GM21717 (cell line): Measurements from ENCODE around the gene EIF4E1B.

Experiments used
- ATAC-seq: cut with Tn5 transposase; IDR thresholded peaks from one replicate; pipeline ENCODE4 v1.9.1; 2021; ENCODE audit warnings: mild to moderate bottlenecking, moderate library complexity; ENCODE audit not compliant: unreplicated experiment

The EIF4E1B gene

DNA sequence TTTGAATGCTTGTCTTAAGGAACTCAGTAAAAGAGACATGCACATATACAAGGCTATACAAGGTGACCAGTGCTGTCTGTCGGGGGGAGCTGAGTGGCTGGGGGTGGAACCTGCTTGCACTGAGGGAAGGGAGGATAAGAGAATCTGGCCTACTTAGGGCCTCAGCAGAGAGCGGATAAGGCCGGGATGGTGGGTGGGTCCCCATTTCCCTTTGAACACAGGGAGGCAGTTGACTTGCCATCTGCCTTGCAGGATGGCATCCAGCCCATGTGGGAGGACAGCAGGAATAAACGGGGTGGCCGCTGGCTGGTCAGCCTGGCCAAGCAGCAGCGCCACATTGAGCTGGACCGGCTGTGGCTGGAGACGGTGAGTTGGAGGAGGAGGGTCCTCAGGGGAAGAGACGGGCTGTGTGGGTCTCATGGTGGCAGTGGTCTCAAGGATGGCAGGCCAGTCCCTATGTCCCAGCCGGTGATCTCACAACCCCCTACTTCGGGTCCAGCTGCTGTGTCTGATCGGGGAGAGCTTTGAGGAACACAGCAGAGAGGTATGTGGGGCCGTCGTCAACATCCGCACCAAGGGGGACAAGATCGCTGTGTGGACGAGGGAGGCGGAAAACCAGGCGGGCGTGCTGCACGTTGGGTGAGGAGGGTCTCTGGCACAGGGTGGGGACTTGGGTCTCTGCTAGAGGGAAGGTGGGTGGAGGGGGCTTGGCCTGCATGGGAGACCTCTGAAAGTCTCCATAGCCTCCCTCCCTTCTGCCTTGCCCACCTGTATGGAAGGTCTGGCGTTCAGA is 14.6 kb downstream of the EIF4E1B start:
- ATAC-seq, result no peak

DNA sequence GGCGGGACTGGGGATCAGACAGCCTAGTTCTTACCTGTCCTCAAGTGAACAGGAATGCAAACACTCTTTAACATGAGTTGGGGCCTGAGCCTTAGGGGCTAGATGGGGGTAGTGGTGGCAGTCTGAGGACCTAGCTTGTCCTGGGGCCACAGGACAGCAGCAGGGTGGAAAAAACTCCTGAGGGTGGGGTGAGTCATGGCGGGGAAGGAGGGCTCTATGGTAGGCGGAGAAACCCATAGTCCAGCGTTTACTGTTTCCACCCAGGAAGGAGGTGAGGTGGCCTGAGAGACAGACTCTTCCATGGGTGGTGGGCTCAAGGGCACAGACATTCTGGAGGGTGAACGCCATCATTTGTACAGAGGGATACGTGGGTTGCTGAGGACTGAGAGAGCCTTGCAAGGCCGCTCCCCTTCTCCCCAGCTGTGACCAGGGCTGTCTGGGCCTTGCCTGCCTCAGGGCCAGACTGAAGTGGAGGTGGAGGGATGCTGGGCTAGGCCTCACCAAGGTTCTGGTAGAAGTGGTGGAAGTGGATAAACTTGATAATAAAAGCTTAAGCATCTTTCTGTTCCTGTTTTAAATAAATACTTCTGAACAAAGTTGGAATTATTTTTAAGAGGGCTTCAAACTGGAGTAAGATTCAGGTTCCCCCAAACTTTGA is 15.7 kb downstream of the EIF4E1B start:
- no peak for ATAC-seq

DNA sequence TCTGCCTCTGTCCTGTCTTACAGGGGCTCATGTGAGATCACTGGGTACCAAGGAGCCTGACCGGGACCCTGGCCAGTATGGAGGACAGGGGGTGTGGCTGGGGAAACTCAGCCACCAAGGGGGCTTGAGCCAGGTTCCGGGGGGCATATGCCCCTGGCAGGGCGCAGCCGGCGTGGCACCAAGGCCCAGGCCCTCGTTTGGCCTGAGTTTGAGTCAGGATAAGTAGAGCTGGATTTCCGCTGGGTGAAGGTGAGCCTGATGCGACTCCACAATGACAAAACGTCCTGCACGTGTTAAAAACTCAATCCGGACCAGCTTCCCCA is 16.2 kb downstream of the EIF4E1B start:
- peak; percentile 7 for ATAC-seq

DNA sequence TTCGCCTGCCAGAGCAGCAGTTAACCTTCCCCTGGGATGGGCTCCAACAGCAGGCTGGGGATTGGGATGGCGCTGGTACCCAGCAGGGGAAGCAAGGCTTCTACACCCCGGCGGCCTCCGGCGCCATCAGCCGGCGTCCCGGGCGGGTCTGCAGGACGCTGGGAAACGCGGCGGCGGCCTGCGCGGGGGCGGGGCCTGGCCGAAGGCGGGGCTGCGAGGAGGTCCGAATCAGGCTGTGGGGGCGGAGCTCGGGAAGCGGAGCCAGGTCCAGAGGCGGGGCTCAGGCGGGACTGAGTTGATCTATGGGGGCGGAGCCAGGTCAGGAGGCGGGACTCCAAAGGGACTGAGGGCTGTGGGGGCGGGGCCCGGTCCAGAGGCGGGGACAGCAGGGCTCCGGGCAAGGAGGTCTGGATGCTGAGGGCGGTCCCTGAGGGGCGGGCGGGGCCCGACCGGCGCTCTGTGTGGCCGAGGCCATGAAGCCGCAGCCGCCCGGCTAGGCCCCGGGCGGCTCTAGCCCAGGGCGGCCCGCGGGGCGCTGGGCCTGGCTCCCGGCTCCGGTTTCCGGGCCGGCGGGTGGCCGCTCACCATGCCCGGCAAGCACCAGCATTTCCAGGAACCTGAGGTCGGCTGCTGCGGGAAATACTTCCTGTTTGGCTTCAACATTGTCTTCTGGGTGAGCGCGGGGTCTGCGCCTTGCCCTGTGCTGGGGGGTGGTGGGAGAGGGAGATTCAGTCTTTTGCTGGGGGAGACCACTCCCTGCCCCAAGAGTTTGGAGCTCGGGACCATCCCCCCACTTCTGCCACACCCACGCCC is 16.8 kb downstream of the EIF4E1B start, which contains the start of gene TSPAN17:
Gene TSPAN17 (plus strand): TSS at position 455 of the 813 bp plus-strand sequence. CDS start 132 bp downstream, at position 587.
- ATAC-seq, result peak; percentile 93

DNA sequence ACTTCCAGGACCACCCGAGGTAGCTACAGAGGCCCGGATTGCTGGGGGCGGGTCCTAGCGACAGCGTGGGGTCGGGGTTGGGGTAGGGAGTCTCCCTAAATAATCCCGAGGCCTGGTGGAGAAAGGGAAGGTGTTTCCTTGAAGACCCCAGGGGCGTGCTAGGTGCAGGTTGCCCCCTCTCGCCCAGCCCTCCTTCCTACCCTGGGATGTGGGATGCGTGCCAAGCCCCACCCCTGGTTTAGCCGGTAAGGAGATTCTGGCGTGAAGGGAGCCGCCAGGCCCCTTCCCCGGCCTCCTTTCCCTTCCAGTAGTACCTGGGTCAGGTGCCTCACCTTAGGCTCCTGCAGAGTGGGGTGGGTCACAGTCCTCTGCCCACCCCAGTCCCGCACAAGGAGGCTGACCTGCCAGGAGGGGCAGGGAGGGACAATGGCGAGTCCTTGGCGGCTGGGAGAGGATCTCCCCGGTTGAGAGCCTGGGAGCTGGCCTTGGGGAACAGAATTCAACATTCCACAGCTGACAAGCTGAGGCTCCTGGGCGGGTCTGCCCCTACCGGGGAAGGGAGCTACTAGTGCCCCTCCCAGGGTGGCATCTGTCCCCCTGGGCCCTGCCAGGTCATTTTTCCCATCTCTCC is 17.5 kb downstream of the EIF4E1B start:
- no peak for ATAC-seq

DNA sequence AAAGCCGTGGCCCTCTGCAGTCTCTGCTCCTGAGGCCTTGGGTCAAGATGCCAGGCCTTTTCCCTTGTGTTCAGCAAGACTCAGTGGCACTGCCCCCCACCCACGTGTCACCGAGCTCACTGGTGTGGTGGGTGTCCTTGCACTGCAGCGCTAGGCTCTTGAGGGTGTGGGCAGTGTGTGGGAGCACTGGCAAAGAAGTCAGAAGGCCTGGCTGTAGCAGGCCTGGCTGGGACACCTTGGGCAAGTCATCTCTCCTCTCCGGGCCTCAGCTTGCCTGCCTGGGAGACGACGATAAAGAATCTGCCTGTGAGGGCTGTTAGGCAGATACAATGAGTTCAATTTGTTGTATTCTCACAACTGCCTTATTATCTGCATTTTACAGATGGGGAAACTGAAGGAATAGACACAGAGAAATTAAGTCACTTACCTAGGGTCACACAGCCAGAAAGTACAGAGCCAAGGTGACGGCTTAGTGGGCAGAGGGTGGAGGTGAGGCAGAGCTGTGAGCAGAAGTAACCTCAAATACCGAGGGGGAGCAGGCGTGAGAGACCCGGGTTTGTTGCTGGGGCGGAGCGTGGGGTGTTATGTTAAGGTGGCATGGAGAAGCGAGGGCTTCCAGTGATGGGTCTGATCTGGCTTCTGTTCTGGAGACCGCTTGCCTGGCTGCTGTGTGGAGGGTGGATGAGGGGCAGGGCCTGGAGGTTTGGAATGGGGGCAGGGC is 18.2 kb downstream of the EIF4E1B start:
- no peak for ATAC-seq

DNA sequence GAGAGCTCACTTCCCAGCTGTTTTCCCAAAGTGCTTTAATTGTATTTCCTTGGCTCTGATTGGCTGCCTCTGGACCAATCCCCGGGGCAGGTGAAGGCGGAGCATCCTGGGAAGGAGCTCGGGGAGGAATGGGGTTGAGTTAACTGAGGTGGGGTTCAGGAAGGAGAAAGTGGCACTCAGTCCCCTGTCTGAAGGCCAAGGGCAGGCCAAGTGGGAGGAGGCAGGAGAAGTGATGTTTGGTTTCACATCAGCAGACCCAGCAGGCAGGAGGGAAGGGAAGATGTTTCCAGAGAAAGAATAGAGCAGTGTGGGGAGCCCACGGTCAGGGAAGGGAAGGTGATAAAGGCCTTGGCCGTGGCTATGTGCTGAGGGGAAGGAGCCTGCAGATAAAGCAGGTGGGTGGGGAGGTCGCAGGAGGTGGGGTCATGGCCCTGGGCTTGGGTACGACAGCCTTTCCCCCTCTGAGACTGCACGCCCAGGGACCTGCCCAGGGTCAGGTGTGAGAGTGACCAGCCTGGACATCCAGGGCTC is 19.9 kb downstream of the EIF4E1B start:
- ATAC-seq, result no peak

DNA sequence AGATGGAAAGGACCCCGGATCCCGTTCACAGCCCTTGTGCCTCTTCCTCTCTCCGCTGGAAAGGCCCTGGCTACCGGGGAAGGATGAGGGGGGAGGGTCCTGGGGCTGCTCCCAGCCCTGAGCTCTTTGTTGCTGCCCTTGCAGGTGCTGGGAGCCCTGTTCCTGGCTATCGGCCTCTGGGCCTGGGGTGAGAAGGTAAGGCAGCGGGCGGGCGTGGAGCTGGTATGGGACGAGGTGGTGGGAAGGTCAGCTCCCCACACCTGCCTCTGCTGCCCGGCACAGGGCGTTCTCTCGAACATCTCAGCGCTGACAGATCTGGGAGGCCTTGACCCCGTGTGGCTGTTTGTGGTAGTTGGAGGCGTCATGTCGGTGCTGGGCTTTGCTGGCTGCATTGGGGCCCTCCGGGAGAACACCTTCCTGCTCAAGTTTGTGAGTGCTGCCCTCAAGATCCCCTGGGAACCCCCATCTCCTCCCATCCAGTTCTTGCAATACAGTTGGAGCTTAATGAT is 21.1 kb downstream of the EIF4E1B start:
- no peak for ATAC-seq

DNA sequence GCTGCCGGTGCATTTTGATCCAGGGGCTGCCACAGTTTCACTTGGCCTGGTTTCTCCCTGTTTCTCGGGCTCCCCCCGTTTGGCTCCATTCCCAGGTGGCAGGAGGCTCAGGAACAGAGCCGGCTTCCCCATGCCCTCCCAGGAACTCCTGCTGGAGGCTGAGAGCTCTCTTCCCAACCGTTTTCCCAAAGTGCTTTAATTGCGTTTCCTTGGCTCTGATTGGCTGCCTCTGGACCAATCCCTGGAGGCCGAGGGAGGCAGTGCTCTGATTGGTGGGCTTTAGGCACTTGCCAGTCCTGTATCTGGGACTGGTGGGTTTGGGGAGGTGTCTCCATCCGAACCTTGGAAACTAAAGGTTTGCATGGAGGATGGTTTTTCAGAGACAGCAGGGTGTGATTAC is 21.7 kb downstream of the EIF4E1B start:
- no peak for ATAC-seq

DNA sequence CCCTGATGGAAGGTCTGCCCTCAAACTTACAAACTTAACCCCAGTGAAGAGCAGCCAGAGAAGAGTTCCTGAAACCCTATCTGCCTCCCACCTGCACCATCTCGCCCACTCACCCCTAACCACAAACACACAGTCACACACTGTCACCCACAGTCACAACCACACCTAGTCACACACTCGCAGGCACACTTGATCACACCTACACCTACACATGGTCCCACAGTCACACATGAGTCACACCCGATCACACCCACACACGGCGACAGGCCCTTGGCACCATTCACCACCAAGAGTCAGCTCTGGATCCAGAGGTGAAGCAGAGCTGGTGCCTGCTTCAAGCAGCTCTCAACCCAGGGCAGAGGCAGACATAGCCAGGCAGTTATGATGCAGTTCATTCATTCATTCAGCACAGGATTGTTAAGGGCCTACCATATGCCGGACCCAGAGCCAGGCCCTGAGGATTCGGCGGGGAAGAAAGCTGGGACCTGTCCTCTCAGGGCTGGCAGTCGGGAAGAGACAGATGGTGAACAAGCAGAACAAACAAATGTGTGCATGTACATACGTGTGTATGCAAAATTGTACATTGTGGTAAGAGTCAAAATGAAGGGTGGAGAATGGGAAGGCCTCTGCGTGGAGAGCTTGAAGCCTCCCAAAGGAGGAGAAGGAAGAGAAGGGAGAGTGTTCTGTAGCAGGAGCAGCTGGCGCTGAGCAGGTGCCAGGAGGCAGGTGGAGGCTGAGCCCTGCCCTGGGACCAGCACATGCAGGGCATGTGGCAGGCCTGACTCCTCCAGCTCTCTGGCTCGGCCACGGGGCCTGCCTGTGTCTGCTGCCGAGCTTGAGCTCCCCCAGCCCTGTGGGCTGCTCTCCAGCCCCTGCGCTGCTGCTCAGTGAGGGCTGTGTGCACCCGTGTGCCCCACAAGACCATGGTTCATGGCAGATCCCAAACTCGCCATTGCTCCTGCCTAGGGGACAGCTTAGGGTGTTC is 23.2 kb downstream of the EIF4E1B start:
- ATAC-seq, result no peak

DNA sequence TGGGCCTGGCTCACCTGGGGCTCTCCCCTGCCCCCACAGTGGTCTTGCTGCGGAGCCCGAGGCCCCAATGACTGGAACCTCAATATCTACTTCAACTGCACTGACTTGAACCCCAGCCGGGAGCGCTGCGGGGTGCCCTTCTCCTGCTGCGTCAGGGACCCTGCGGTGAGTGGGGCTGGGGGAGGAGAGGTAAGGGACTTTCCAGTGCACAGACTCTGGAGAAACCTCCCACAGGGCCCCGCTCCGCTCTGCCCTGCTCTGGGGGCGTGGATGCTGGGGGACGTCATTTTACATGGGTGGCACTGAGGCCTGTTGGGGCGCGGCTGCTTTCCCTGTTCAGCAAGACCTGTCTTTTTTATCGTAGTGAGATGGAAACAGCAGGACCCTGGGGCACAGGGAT is 24.4 kb downstream of the EIF4E1B start:
- ATAC-seq, result no peak

DNA sequence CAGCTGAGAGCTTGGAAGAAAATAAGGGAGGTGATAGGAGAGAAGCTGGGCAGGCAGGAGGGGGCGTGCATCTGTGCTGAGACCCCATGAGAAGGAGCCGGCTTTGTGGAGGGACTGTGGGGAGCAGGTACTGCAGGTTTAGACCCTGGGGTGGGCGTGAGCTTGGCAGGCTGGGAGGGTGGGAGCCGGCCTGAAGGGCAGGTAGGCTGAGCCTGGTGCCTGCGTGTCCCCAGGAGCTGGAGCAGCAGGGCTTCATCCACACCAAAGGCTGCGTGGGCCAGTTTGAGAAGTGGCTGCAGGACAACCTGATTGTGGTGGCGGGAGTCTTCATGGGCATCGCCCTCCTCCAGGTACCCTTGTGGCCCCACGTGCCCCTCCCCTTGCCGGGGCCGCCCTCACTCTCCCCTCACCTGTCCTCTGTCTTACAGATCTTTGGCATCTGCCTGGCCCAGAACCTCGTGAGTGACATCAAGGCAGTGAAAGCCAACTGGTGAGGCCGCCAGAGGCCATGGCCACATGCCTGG is 26.1 kb downstream of the EIF4E1B start:
- no peak for ATAC-seq

DNA sequence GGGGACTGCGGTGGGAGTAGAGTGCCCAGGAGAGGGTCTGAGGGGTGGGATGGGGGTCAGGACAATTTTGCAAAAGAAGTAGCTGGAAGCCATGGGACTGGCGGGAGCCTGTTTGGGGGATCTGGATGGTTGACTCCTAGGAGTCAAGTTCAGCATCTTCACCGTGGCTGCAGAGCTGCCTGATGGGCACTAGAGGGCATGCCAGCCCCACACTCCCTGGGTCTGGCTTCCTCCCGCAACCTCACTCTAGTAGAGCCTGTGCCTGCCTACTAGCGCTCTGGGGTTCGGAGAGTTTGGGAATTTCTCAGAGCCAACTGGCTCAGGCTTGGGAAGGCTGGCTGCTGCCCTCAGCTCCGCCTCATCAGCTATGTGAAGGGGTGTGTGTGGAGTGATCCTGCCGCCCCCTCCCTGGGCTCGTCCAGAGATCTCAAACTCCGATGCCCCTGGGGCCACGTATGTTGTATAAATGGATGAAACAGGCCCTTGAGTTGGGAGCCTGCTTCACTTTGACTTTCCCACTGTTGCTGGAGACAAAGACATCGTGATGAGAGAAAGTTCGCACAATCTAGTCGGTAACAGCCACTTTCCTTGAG is 27.6 kb downstream of the EIF4E1B start:
- ATAC-seq, result no peak

DNA sequence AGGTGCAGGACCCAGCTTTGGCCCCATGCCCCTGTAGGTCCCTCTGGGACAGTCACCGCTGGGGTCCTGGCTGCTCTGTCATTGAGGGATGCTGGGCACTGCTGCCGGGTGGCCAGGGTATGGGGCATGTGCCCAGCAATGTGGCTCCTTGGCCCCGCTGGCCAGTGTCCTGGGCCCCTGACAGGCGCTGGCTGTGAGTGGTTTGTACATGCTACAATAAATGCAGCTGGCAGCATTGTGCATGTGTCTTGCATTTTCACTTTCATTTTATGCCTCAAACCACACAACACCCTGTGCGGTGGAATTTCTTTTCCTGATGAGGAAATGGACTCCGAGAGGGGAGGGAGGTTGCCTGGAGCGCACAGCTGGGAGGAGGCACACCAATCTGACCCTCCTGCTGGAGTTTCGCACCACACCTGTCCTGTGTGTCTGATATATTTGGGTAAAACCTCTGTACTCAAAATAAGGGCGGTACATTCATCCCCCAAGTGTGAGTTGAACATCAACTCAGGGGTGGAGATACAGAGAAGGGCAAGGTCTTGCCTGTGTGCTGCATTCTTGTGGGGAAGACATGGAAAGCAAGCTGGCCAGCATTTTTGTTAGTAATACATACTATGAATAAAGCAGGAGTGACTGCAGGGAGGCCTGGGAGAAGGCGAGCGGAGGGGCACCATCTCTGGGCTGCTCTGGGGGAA is 28.5 kb downstream of the EIF4E1B start:
- ATAC-seq, result peak; percentile 37

DNA sequence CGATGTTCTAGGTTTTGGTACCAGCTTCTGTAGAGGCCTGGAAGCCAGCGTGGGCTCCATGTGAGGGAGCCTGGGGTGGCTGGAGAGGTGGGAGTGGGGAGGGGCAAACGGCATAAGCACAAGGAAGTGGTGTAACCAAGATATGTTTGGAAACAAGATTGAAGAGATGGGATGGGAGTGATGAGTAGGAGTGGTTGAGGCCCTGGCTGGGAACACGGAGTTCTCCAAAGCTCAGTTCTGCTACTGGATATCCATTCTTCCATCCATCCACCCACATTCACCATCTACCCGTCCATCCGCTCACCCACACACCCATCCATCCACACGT is 29.0 kb downstream of the EIF4E1B start:
- ATAC-seq, result no peak

DNA sequence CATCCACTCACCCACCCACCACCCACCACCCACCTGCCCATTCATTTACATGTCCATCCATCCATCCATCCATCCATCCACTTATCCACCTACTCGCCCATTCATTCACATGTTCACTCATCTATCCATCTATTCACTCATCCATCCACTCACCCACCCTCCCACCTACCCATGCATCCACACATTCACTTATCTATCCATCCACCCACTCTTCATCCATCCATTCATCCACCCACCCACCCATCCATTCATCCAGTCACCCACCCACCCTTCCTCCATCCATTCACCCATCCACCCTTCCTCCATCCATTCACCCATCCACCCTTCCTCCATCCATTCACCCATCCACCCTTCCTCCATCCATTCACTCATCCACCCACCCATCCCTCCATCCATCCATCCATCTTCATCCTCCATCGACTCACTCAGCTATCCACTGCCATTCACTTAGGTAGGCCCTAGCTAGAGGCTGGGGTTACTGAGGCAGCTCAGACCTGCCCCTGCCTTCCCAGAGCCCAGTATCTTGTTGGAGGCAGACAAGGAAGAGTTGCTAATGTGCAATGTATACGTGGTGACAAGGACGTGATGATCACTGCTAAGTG is 29.5 kb downstream of the EIF4E1B start:
- ATAC-seq, result no peak

DNA sequence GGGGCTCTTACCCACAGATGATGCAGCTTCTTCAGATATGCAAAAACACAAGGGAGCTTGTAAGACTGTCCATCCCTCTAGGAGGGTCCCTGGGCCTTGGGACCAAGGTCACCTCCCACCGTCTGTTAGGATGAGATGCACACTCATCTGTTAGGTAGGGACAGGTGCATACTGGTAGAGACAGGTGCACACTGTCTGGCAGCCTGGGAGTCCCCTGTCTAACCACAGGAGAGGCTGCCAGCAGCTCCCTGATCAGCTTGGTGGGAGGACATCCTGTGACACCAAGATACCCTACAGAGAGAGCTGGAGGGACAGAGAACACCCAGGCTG is 30.0 kb downstream of the EIF4E1B start:
- peak; percentile 24 for ATAC-seq
